GM21786 (cell line): Measurements from ENCODE around the gene ZNF609.
A peak's percentile ranks its signal among the peaks of the same experiment; 100 is the strongest.

Experiments
- ATAC-seq: cut with Tn5 transposase; IDR thresholded peaks from one replicate; pipeline ENCODE4 v1.9.1; 2021; ENCODE audit not compliant: unreplicated experiment

The ZNF609 gene

DNA sequence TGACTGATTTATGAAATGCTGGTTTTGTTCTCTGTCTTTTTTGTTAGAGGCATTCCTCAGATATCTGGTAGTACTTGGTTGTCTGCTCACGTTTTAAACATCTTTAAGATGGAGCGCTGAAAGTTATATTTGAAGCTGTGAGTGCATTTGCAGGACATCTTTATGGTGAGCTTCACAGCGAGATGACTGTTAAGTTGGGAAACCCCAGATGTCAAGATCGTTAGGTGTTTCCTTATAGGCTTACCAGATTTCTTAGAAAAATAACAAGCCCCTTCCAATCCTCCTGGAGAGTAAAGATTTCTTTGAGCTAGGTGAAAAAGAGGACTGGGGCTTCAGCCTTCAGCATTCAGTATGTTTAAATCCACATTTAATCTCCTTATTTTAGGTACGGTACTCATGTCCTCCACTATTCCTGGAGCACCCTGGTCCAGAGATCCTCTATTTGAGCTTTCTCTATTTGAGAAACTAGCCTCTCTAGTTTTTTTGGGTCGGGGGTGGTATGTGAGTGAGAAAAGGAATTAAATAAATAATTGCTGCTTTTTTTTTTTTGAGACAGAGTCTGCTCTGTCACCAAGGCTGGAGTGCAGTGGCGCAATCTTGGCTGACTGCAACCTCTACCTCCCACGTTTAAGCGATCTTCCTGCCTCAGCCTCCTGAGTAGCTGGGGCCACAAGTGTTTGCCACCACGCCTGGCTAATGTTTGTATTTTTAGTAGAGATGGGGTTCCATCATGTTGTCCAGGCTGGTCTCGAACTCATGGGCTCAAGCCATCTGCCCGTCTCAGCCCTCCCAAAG, 72.3 kb downstream of the ZNF609 start:
- ATAC-seq, result no peak

GRCh38 chr15:64535460-64536243, 75.3 kb downstream of the ZNF609 start:
- no peak for ATAC-seq

GRCh38 chr15:64536244-64536836, 76.0 kb downstream of the ZNF609 start:
- no peak for ATAC-seq

DNA sequence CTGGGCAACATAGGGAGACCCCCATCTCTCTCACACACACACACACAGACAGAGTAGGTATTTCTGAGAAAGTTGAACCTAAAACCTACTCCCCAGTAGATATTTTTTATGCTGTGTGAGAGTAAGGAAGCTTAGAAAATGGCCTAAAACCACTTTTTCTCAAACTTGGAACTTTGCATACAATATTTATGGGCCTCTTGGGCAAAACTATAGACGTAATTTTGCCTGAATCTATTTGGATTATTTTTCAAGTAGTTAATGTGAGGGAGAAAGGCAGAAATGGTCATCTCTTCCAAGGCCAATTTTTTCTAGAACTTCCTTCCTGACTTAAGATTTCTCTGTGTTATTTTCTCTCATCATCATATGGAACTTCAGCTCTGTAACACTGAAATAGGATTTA, 81.7 kb downstream of the ZNF609 start:
- no peak for ATAC-seq

- no peak for ATAC-seq
Observed at GRCh38 chr15:64544450-64544849, 84.1 kb downstream of the ZNF609 start.

DNA sequence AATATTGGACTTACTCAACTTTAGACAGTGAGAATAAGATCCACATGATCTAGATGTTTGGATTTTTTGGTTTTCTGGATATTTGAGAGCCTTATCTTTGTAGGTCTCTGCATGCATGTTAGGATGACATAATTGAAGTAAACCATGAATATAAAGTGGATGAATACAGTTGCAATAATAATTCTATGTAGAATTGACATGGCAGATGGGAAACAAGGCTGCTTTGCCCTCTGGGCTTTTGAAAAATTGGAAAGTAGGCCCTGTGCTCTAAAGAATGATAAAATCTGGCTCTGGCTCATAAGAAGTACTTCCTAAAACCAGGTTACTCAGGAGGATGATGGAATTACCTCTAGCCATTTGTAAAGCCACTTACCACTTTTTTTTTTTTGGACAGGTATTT, 86.9 kb downstream of the ZNF609 start:
- ATAC-seq, result no peak

DNA sequence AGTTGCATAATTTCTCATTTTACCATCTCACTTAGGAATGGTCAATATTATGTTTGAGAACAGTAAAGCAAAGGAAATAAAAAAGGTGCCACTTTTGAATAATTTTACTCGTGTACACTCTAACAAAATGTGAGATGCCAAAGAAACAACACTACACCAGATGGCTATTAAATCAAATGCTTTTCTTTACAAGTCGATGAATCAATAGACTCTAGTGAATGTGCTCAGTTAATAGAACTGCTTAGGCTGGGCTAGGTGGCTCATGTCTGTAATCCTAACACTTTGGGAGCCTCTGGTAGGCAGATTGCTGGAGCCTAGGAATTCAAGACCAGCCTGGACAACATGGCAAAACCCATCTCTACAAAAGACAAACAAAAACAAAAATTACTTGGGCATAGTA, 87.9 kb downstream of the ZNF609 start:
- ATAC-seq, result no peak

GRCh38 chr15:64549860-64550259, 89.5 kb downstream of the ZNF609 start:
- ATAC-seq, result no peak

GRCh38 chr15:64552281-64552948, 92.0 kb downstream of the ZNF609 start:
- no peak for ATAC-seq

DNA sequence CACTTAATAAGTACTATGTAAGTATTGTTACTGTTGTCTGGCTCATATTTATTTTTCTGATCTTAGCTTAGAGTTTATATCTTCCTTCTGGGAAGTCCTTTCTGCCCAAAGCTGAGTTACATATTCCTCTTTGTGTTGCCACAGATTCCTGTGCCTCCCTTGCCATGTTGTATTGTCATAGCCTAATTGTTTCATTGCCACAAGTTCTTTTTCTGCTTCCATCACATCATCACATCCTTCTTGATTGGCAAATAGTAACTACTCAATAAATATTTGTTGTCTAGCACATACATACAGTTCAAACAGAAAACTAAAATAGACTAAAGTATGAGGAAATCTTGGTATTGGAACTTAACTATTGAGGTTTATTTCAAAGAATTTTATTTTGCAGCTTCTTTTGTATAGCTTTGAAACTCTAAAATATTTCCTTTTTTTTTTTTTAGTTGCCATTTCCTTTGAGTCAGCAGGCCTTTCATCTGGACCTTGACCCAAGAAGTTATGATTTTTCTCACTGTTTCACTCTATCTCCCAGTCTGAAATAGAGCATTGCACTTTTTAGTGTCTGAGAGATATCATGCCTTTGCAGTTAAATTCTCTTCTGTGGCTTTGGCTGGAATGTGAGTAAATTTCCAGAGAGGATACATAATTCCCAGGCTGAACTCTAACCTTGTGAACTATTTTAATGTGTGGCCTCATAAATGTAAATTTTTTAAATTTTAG, 98.2 kb downstream of the ZNF609 start:
- no peak for ATAC-seq

DNA sequence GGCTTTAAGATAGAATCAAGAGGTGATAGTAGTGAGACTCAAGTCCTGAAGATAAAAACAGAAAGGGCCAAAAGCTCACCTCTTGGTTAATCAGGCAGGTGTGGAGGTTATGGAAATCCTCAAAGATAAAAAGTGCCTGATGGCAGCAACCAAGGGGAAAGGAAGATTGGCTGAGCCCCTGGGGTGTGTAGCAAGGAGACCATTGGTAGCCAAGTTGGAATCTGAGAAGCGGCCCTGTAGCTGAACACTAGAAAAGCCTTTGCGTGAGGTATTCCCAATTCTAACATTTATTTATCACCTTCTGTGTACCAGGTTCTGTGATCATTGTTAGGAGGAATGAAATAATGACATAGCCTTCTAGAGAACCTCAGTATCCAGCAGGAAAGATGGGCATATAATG, 98.9 kb downstream of the ZNF609 start:
- ATAC-seq, result no peak

DNA sequence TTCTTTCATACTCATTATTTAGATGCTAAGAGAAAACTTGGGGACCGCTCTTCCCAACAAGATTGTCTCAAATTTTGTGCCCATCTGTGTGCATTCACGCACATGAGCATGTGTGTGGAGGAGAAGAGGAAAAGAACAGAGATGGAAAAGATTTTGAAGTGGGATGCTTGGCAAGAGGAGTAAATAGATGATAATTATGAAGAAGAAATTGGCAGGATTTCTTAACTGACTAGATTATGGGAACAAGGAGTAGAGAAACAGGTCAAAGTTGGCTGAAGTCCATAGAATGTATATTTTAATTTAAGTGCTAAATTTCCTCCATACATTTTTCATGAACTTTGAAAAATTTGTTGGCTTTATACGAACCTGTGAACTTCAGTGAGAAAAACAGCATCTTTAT, 100.1 kb downstream of the ZNF609 start:
- no peak for ATAC-seq

GRCh38 chr15:64560998-64561397, 100.6 kb downstream of the ZNF609 start:
- ATAC-seq, result no peak

DNA sequence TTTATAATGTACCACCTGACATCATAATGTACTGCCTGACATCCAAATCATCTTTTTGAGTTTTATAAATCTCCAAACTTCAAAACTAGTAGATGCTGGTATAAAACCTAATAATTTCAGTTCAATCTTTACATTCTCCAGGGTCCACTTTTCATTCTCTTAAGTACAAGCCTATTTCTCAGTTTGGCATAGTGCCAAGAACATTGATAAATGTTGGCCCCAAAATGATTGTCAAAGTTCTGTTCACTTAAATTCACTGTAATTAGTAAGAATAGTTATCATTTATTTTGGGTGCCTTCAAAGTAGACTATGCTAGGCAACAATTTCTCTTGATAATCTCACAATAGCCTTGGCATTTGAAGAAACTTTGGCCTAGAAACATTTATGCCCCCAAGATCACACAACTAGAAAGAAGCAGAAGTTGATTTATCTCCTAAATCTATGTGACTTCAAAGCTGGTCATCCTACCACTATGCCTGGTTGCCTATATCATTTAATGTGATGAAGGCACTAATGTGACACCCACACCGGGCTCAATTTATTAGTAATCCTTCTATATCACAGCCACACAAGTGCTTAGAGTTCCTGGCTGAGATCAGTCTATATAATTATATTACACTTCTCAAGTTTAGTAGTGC, 101.7 kb downstream of the ZNF609 start:
- no peak for ATAC-seq

GRCh38 chr15:64566102-64566501, 105.7 kb downstream of the ZNF609 start:
- no peak for ATAC-seq

DNA sequence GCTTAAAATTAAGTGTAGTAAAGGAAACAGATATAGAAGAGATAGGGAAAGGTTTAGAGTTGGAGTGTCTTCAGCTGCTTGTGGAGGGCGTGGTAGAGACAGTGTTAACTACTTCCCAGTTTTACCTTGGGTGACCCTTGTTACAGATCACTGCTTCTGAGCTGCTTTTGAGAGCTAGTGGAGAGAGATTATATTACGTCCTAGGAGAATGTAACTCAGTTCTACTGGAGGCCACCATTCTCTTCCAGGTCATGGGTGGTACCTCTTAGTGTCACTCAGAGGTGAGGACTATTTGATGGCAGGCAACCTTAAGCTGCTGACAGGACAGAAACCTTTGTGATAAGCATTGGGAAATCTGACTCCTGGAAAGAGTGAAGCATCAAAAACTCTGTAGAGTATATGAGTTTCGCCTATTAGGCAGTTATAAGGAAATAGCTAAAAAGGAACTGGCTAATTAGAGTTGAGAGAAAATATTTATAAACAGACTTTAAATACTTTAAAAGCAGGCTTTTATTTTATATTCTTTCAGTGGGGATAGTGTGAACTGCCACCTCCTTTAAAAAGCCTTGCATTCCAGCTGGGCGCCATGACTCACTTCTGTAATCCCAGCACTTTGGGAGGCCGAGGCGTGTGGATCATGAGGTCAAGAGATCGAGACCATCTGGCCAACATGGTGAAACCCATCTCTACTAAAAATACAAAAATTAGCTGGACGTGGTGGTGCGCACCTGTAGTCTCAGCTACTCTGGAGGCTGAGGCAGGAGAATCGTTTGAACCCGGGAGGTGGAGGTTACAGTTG, 106.5 kb downstream of the ZNF609 start:
- ATAC-seq, result no peak

DNA sequence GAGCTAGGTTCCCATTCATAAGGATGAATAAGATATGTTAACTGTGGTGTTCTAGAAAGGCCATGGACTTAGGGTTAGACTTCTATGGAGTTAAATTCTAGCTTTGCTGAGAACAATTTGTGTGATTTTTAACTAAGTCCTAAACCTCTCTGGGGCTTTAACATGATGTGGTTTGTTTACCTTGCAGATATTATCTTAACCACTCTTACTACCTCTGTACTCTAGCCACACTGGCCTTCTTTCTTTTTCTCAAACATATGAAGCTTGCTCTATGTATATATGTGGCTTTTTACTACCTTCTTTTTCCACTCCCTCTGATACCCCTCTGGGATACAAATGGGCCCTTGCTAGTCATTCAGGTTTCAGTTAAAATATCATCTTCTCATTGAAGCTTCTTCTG, 108.4 kb downstream of the ZNF609 start:
- ATAC-seq, result no peak

DNA sequence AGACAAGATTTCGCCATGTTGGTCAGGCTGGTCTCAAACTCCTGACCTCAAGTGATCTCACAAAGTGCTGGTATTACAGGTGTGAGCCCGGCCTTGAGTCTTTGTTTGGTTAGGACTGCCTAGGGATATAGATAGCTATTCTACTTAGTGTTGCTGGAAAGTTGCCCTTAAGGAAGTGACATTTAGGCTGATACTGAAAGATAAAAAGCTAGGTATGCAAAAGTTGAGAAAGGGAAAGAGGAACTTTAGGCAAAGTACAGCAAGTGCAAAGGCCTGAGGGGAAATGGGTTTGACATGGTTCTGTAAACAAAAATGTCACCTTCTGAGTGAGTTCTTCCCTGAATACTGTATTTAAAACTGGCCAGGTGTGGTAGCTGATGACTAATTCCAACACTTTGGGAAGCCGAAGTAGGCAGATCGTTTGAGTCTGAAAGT, 111.5 kb downstream of the ZNF609 start:
- ATAC-seq, result peak; percentile 51

DNA sequence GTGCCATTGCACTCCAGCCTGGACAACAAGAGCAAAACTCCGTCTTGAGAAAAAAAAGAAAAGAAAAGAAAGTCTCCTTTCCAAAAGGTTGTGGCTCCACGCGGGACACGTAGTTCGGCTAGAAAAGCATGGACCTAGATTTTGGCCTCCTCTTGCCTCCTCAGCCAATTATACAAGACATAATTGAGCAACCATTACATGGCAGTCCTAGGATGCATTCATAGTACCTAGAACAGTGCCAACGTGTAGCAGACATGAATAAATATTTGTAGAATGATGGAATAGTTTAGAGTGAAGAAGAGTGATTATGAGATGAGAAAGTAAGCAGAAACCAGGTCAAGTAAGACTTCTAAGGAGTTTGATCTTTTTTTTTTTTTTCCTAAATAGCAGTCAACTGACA, 112.5 kb downstream of the ZNF609 start:
- no peak for ATAC-seq
